Neural cell (in vitro differentiated cells): ENCODE results near the gene LCE2B. TPM values are rescaled to one million over a fixed set of nuclear protein-coding genes. Genes with fewer than 3 reads are reported as not detected.
"Not testable (repeated sequence)": the region's sequence is repeated elsewhere in the genome, so short reads cannot be mapped to it uniquely, and the experiment has no call there.

ENCODE experiments used
- H2AFZ ChIP-seq: fragments of 200-600, 300-800 bp; sonication (generic), shearing (Covaris generic); 2 replicates; pipeline ENCODE4 v1.6.0; 2014; ENCODE audit warnings: low read depth, mild to moderate bottlenecking, antibody characterized with exemption, low read length, moderate library complexity
- H3F3A ChIP-seq: fragments of 200-600 bp; shearing (Covaris generic); 2 replicates; pipeline ENCODE4 v1.6.1; 2016; ENCODE audit warnings: mild to moderate bottlenecking, moderate library complexity, mixed read lengths, antibody characterized with exemption, low read length; ENCODE audit not compliant: insufficient read depth, poor library complexity, severe bottlenecking
- H3K27ac ChIP-seq: fragments of 200-600, 300-800 bp; sonication (generic), shearing (Covaris generic); 2 replicates; pipeline ENCODE4 v1.5.1; 2014; ENCODE audit warnings: mild to moderate bottlenecking, low read length, moderate library complexity
- H3K27me3 ChIP-seq: fragments of 300-800, 200-600 bp; sonication (generic), shearing (Covaris generic); 2 replicates; pipeline ENCODE4 v1.6.0; 2014; ENCODE audit warnings: mild to moderate bottlenecking, low read depth, low read length, moderate library complexity; ENCODE audit not compliant: insufficient read depth
- H3K36me3 ChIP-seq: fragments of 300-800, 200-600 bp; sonication (generic), shearing (Covaris generic); 2 replicates; pipeline ENCODE4 v1.5.1; 2014; ENCODE audit warnings: mild to moderate bottlenecking, antibody characterized with exemption, low read length, moderate library complexity; ENCODE audit not compliant: insufficient read depth
- H3K4me2 ChIP-seq: fragments of 300-800, 200-600 bp; sonication (generic), shearing (Covaris generic); 2 replicates; pipeline ENCODE4 v1.6.0; 2014; ENCODE audit warnings: mild to moderate bottlenecking, low read length
- H3K4me3 ChIP-seq: fragments of 300-800, 200-600 bp; sonication (generic), shearing (Covaris generic); 2 replicates; pipeline ENCODE4 v1.5.1; 2014; ENCODE audit warnings: mild to moderate bottlenecking, low read length, moderate library complexity
- H3K79me2 ChIP-seq: fragments of 200-600 bp; shearing (Covaris generic); replicated peaks from 2 replicates; pipeline ENCODE4 v1.6.0; 2014; ENCODE audit warnings: mild to moderate bottlenecking, low read length, moderate library complexity; ENCODE audit not compliant: insufficient read depth
- H3K9ac ChIP-seq: fragments of 300-800, 200-600 bp; sonication (generic), shearing (Covaris generic); 2 replicates; pipeline ENCODE4 v1.6.1; 2016; ENCODE audit warnings: mild to moderate bottlenecking, low read length, mixed read lengths
- H3K9me2 ChIP-seq: fragments of 200-600 bp; shearing (Covaris generic); 2 replicates; pipeline ENCODE4 v1.6.1; 2016; ENCODE audit warnings: mild to moderate bottlenecking, low read length, mixed read lengths; ENCODE audit not compliant: insufficient read depth
- H3K9me3 ChIP-seq: fragments of 200-600, 300-800 bp; sonication (generic), shearing (Covaris generic); 2 replicates; pipeline ENCODE4 v1.6.1; 2016; ENCODE audit warnings: mild to moderate bottlenecking, mixed run types, low read length, moderate library complexity, mixed read lengths
- H4K20me1 ChIP-seq: fragments of 200-600 bp; shearing (Covaris generic); 2 replicates; pipeline ENCODE4 v1.6.1; 2016; ENCODE audit warnings: mild to moderate bottlenecking, mixed run types; ENCODE audit not compliant: insufficient read depth
- CTCF ChIP-seq: fragments of 450-650 bp; IDR thresholded peaks from 2 replicates; pipeline ENCODE4 v1.5.1; 2014; ENCODE audit warnings: antibody characterized with exemption, mild to moderate bottlenecking, moderate library complexity; ENCODE audit not compliant: poor library complexity, severe bottlenecking
- EP300 ChIP-seq: fragments of 450-650 bp; conservative IDR thresholded peaks from 2 replicates; pipeline ENCODE4 v1.6.1; 2014; ENCODE audit warnings: antibody characterized with exemption, mild to moderate bottlenecking, moderate library complexity; ENCODE audit not compliant: poor library complexity, severe bottlenecking
- EZH2 ChIP-seq: fragments of 200-600, 300-800 bp; shearing (Covaris generic), sonication (generic); IDR thresholded peaks from 2 replicates; pipeline ENCODE4 v1.6.1; 2014; ENCODE audit warnings: antibody characterized with exemption, low read length, borderline replicate concordance, mild to moderate bottlenecking; ENCODE audit not compliant: insufficient read depth, poor library complexity, severe bottlenecking
- MXI1 ChIP-seq: fragments of 450-650 bp; conservative IDR thresholded peaks from 2 replicates; pipeline ENCODE4 v1.6.1; 2014; ENCODE audit warnings: antibody characterized with exemption, mild to moderate bottlenecking; ENCODE audit not compliant: poor library complexity, severe bottlenecking
- POLR2AphosphoS5 ChIP-seq: IDR thresholded peaks from 2 replicates; pipeline ENCODE4 v1.6.1; 2012
- RAD21 ChIP-seq: fragments of 450-650 bp; conservative IDR thresholded peaks from 2 replicates; pipeline ENCODE4 v1.6.1; 2014; ENCODE audit warnings: antibody characterized with exemption, mild to moderate bottlenecking, moderate library complexity
- REST ChIP-seq: IDR thresholded peaks from 2 replicates; pipeline ENCODE4 v1.6.1; 2012; ENCODE audit warnings: borderline replicate concordance
- SMC3 ChIP-seq: fragments of 450-650 bp; conservative IDR thresholded peaks from 2 replicates; pipeline ENCODE4 v1.6.1; 2014; ENCODE audit warnings: antibody characterized with exemption, mild to moderate bottlenecking, moderate library complexity; ENCODE audit not compliant: poor library complexity
- TAF1 ChIP-seq: IDR thresholded peaks from 2 replicates; pipeline ENCODE4 v1.6.1; 2012; ENCODE audit warnings: low read depth
- polyA plus RNA-seq: library from polyadenylated mRNA; depleted of rRNA; stranded (reverse); fragments of >200 nt; gene quantifications from 2 replicates; pipeline ENCODE4 v1.2.3, GENCODE V29; 2014

LCE2B gene
- polyA plus RNA-seq, 1 donor from 2014 or later, result not detected

- H3K4me2 ChIP-seq, result no peak within 1 kb of the TSS
- no peaks in the 10 kb centered on the region for H4K20me1 ChIP-seq
- H3K4me3 ChIP-seq, result no peak within 1 kb of the TSS
- no peaks in the 10 kb centered on the region for H3K27me3 ChIP-seq
- TF ChIP-seq EZH2, result no peak
- no peak for TF ChIP-seq POLR2AphosphoS5
- no peak for TF ChIP-seq MXI1
- TF ChIP-seq SMC3, result no peak
- no peak for TF ChIP-seq CTCF
- no peak for TF ChIP-seq EP300
- no peak within 1 kb of the TSS for H3K27ac ChIP-seq
- H3K79me2 ChIP-seq, result no peaks in the 10 kb centered on the region
- no peak within 1 kb of the TSS for H3K9ac ChIP-seq
- no peak within 1 kb of the TSS for H2AFZ ChIP-seq
- no peaks in the 10 kb centered on the region for H3F3A ChIP-seq
- no peaks in the 10 kb centered on the region for H3K36me3 ChIP-seq
- H3K9me2 ChIP-seq, result no peaks in the 10 kb centered on the region
- peaks cover 5% of the 10 kb centered on the region for H3K9me3 ChIP-seq
Measured at GRCh38 chr1:152663098-152663497, 22.8 kb upstream of the LCE2B start, which contains the start of gene LCE2D. Gene LCE2D (plus strand): TSS chr1:152663380. CDS start chr1:152664106, 726 bp downstream.

- not testable (repeated sequence) for H2AFZ ChIP-seq, H4K20me1 ChIP-seq, H3F3A ChIP-seq, H3K79me2 ChIP-seq, H3K9me2 ChIP-seq, H3K27me3 ChIP-seq, H3K4me2 ChIP-seq, H3K9me3 ChIP-seq, H3K4me3 ChIP-seq, H3K9ac ChIP-seq, H3K27ac ChIP-seq, H3K36me3 ChIP-seq
Measured at GRCh38 chr1:152666171-152666570, 19.8 kb upstream of the LCE2B start.

- no peak overlapping the region for H3K4me3 ChIP-seq
- H3K27ac ChIP-seq, result no peak overlapping the region
- H3K27me3 ChIP-seq, result no peaks in the 10 kb centered on the region
- no peak overlapping the region for H3K4me2 ChIP-seq
- peaks cover 9% of the 10 kb centered on the region for H3K9me3 ChIP-seq
- no peak overlapping the region for H2AFZ ChIP-seq
- no peaks in the 10 kb centered on the region for H3K36me3 ChIP-seq
- no peak for TF ChIP-seq SMC3
- TF ChIP-seq TAF1, result no peak
- no peak for TF ChIP-seq POLR2AphosphoS5
- no peak overlapping the region for H3K9ac ChIP-seq
- H3K9me2 ChIP-seq, result no peaks in the 10 kb centered on the region
- no peaks in the 10 kb centered on the region for H3K79me2 ChIP-seq
- H3F3A ChIP-seq, result no peaks in the 10 kb centered on the region
- H4K20me1 ChIP-seq, result no peaks in the 10 kb centered on the region
Measured at GRCh38 chr1:152667648-152668047, 18.3 kb upstream of the LCE2B start.

- Histone ChIP-seq H3K9me2 (no peaks in the 10 kb centered on the region), H3K27me3 (no peaks in the 10 kb centered on the region), H3K27ac (no peak overlapping the region), H3K36me3 (no peaks in the 10 kb centered on the region), H3K9me3 (peaks cover 4% of the 10 kb centered on the region), H3K4me3 (no peak overlapping the region), H4K20me1 (no peaks in the 10 kb centered on the region), H3F3A (no peaks in the 10 kb centered on the region), H3K9ac (no peak overlapping the region), H3K4me2 (no peak overlapping the region), H3K79me2 (no peaks in the 10 kb centered on the region), H2AFZ (no peak overlapping the region)
- no peak for TF ChIP-seq MXI1
- TF ChIP-seq SMC3, result no peak
- TF ChIP-seq TAF1, result no peak
- no peak for TF ChIP-seq CTCF
- no peak for TF ChIP-seq EP300
- no peak for TF ChIP-seq POLR2AphosphoS5
- TF ChIP-seq EZH2, result no peak
- TF ChIP-seq RAD21, result no peak
- TF ChIP-seq REST, result no peak
Measured at GRCh38 chr1:152673016-152673415, 12.9 kb upstream of the LCE2B start.
